ENCODE data around the gene COL5A1.
"Not testable (repeated sequence)": the region's sequence is repeated elsewhere in the genome, so short reads cannot be mapped to it uniquely, and the experiment has no call there.

The COL5A1 gene

GRCh38 chr9:134636149-134636507, 5.5 kb upstream of the COL5A1 start:
- DNase-seq (ENCODE audit: low read depth): no peak
- Histone ChIP-seq H3K4me3 (ENCODE audit: low read length) (no peak overlapping the region), H3K36me3 (ENCODE audit: control insufficient read depth, insufficient read depth, low read length, severe bottlenecking) (no peaks in the 10 kb centered on the region), H3K27me3 (replicated peaks; ENCODE audit: control insufficient read depth, insufficient read depth, low read length) (peaks cover 5% of the 10 kb centered on the region), H3K9me3 (ENCODE audit: control insufficient read depth, low read length) (no peaks in the 10 kb centered on the region), H3K9ac (ENCODE audit: low read length) (no peak overlapping the region), H3K4me1 (ENCODE audit: control insufficient read depth, insufficient read depth, low read length) (peaks cover 12% of the 10 kb centered on the region)

DNA sequence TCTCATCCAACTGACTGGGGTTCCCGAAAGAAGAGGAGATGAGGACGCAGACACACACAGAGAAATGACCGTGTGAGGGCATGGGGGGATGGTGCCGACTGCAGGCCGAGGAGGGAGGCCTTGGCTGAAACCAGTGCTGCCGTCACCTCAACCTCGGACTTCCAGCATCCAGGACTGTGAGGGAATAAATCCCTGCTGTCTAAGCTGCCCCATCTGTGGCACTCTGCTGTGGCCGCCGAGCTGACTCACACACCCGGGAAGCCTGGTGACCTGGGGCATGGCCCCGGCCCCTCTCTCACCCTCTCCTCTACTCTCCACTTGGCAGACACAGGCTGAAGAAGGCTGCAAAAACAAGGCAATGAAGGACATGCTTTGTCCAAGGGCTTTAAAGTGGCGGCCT, 4.4 kb upstream of the COL5A1 start:
- DNase-seq (ENCODE audit: low read depth): no peak
- Histone ChIP-seq H3K36me3 (ENCODE audit: control insufficient read depth, insufficient read depth, low read length, severe bottlenecking) (no peaks in the 10 kb centered on the region), H3K27me3 (replicated peaks; ENCODE audit: control insufficient read depth, insufficient read depth, low read length) (peaks cover 5% of the 10 kb centered on the region), H3K4me1 (ENCODE audit: control insufficient read depth, insufficient read depth, low read length) (peaks cover 13% of the 10 kb centered on the region), H3K9ac (ENCODE audit: low read length) (no peak overlapping the region), H3K9me3 (ENCODE audit: control insufficient read depth, low read length) (no peaks in the 10 kb centered on the region), H3K4me3 (ENCODE audit: low read length) (no peak overlapping the region)

DNA sequence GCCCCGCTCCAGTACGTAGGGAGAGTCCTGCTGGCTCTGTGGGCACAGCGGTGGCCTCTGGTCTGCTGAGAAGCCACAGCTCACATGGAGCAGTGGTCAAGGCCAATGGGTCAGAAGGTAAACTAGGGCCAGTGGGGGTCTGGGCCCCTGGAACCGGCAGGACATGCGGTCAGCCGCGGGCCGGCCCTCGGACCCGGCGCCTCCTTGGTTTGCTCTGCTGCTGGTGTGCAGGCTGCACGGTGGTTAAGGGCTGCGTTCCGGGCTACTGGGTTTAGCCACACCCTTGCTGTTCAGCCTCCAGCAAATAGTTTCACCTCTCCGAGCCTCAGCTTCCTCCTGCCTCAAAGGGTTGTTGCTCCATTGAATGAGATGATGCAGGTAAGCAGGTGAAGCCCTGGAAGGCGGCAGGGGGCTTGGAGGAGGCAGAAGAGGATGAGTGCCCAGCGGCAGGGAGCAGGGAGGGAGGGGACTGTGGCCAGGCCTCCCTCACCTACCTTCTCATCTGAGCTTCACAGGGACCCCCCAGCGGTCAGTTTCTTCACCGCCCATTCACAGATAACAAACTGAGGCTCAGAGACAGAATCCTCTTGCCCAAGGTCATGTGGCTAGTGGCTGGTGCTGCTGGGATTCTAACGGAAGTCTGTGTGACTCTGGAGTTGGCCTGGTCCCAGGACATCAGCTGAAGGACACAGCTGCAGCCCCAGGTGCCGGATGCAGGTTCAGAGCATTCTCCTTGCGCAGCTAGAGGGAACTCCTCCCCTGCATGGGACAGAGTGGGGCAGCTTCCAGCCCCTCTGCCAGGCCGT, 3.7 kb upstream of the COL5A1 start:
- Histone ChIP-seq H3K4me1 (ENCODE audit: control insufficient read depth, insufficient read depth, low read length) (peaks cover 13% of the 10 kb centered on the region), H3K27me3 (replicated peaks; ENCODE audit: control insufficient read depth, insufficient read depth, low read length) (peaks cover 5% of the 10 kb centered on the region), H3K9ac (ENCODE audit: low read length) (no peak overlapping the region), H3K9me3 (ENCODE audit: control insufficient read depth, low read length) (no peaks in the 10 kb centered on the region), H3K4me3 (ENCODE audit: low read length) (no peak overlapping the region), H3K36me3 (ENCODE audit: control insufficient read depth, insufficient read depth, low read length, severe bottlenecking) (no peaks in the 10 kb centered on the region)
- DNase-seq (ENCODE audit: low read depth): no peak

DNA sequence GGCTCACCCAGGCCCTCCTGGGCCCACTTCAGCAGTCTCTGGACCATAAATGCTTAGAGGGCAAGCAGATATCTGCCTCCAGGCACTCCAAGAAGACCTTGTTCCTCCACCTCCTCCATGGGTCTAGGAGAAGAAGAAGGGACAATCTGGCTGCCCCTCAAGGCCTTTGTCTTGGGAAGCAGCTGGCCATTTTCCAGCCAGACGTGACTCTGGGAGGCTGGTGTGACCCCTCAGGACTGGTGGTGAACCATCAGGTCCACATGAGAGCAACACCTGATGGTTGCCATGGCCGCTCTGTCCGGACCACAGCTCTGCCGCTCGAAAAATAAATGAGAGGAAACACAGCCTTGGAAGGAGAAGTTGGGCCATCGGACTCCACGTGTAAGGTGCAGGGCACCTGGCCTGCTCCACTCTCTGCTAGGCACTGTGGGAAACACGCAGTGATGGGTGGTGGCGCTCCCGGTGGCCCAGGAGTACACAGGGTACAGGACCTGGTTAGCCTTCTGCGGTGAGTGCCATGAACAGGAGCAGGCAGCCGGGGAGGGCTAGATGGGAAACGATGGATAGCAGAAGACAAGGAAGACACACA, 3.0 kb upstream of the COL5A1 start:
- no peak overlapping the region for H3K9ac ChIP-seq (ENCODE audit: low read length)
- no peak overlapping the region for H3K4me3 ChIP-seq (ENCODE audit: low read length)
- no peaks in the 10 kb centered on the region for H3K9me3 ChIP-seq (ENCODE audit: control insufficient read depth, low read length)
- no peak for DNase-seq (ENCODE audit: low read depth)
- H3K27me3 ChIP-seq (replicated peaks; ENCODE audit: control insufficient read depth, insufficient read depth, low read length): peaks cover 5% of the 10 kb centered on the region
- no peaks in the 10 kb centered on the region for H3K36me3 ChIP-seq (ENCODE audit: control insufficient read depth, insufficient read depth, low read length, severe bottlenecking)
- peaks cover 13% of the 10 kb centered on the region for H3K4me1 ChIP-seq (ENCODE audit: control insufficient read depth, insufficient read depth, low read length)

DNA sequence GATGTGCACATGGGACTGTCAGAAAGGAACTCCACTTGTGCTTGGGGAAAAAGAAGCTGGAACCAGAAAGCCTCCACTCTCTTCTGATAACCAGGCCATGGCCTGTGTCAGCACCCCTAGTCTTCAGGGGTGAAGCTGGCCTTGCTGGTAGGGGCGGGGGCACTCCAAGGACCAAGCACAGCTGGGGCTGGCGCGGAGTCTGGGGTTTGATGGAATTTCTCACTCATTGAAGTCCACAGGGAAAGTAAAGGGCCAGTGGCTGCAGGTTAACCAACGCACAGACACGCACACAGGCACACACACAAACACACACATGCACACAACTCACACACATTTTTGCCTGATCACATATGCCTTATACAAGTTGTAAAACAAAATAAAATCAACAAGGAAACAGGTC, 1.6 kb upstream of the COL5A1 start:
- no peaks in the 10 kb centered on the region for H3K9me3 ChIP-seq (ENCODE audit: control insufficient read depth, low read length)
- no peaks in the 10 kb centered on the region for H3K27me3 ChIP-seq (replicated peaks; ENCODE audit: control insufficient read depth, insufficient read depth, low read length)
- H3K4me3 ChIP-seq (ENCODE audit: low read length): no peak overlapping the region
- no peak for DNase-seq (ENCODE audit: low read depth)
- no peak overlapping the region for H3K9ac ChIP-seq (ENCODE audit: low read length)
- H3K4me1 ChIP-seq (ENCODE audit: control insufficient read depth, insufficient read depth, low read length): peaks cover 15% of the 10 kb centered on the region
- H3K36me3 ChIP-seq (ENCODE audit: control insufficient read depth, insufficient read depth, low read length, severe bottlenecking): no peaks in the 10 kb centered on the region

- Histone ChIP-seq H3K9ac (ENCODE audit: low read length) (peak overlapping the region; percentile 78), H3K27me3 (replicated peaks; ENCODE audit: control insufficient read depth, insufficient read depth, low read length) (no peaks in the 10 kb centered on the region), H3K36me3 (ENCODE audit: control insufficient read depth, insufficient read depth, low read length, severe bottlenecking) (no peaks in the 10 kb centered on the region), H3K9me3 (ENCODE audit: control insufficient read depth, low read length) (no peaks in the 10 kb centered on the region), H3K4me3 (ENCODE audit: low read length) (peak overlapping the region; percentile 98), H3K4me1 (ENCODE audit: control insufficient read depth, insufficient read depth, low read length) (peaks cover 22% of the 10 kb centered on the region)
- DNase-seq (ENCODE audit: low read depth): no peak
These were observed 964 bp upstream of the COL5A1 start for GRCh38 chr9:134640506-134641172.

- Histone ChIP-seq H3K27me3 (replicated peaks; ENCODE audit: control insufficient read depth, insufficient read depth, low read length) (no peaks in the 10 kb centered on the region), H3K9ac (ENCODE audit: low read length) (peak overlapping the region; percentile 97), H3K4me3 (ENCODE audit: low read length) (peak overlapping the region; percentile 98), H3K9me3 (ENCODE audit: control insufficient read depth, low read length) (no peaks in the 10 kb centered on the region), H3K4me1 (ENCODE audit: control insufficient read depth, insufficient read depth, low read length) (peaks cover 35% of the 10 kb centered on the region), H3K36me3 (ENCODE audit: control insufficient read depth, insufficient read depth, low read length, severe bottlenecking) (peaks cover 4% of the 10 kb centered on the region)
- no peak for DNase-seq (ENCODE audit: low read depth)
These were observed 384 bp downstream of the COL5A1 start for GRCh38 chr9:134641990-134642384.

- peak; percentile 78 for DNase-seq (ENCODE audit: low read depth)
These were observed 980 bp downstream of the COL5A1 start for GRCh38 chr9:134642385-134643181.

DNA sequence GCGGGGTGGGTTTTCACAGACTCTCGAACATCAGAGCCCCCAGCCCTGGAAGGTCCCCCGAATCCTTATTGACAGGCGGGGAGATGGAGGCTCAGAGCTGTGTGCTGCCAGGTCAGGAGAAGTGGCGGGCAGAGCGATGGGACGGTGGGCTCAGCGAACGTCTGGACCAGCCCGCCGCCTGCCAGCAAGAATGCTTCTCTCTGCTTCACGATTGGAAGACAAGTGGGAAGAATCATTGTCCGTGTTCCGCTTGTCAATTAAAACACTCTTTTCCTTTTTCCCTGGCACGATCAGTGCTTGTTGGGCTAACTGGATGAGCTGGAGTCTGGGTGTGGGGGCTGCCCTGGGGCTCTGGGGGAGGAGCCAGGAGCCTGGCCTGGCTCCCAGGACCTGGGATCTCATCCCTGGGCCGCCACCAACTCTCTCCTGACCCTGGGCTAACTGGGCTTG, 1.6 kb downstream of the COL5A1 start:
- no peaks in the 10 kb centered on the region for H3K9me3 ChIP-seq (ENCODE audit: control insufficient read depth, low read length)
- peaks cover 46% of the 10 kb centered on the region for H3K4me1 ChIP-seq (ENCODE audit: control insufficient read depth, insufficient read depth, low read length)
- DNase-seq (ENCODE audit: low read depth): peak; percentile 60
- H3K36me3 ChIP-seq (ENCODE audit: control insufficient read depth, insufficient read depth, low read length, severe bottlenecking): peaks cover 6% of the 10 kb centered on the region
- H3K9ac ChIP-seq (ENCODE audit: low read length): peak overlapping the region; percentile 97
- peak overlapping the region; percentile 98 for H3K4me3 ChIP-seq (ENCODE audit: low read length)
- H3K27me3 ChIP-seq (replicated peaks; ENCODE audit: control insufficient read depth, insufficient read depth, low read length): no peaks in the 10 kb centered on the region

More at GRCh38 chr9:134642385-134643181, 980 bp downstream of the COL5A1 start:
- no peaks in the 10 kb centered on the region for H3K9me3 ChIP-seq (ENCODE audit: control insufficient read depth, low read length)
- H3K9ac ChIP-seq (ENCODE audit: low read length): peak overlapping the region; percentile 97
- H3K4me3 ChIP-seq (ENCODE audit: low read length): peak overlapping the region; percentile 98
- peaks cover 5% of the 10 kb centered on the region for H3K36me3 ChIP-seq (ENCODE audit: control insufficient read depth, insufficient read depth, low read length, severe bottlenecking)
- H3K4me1 ChIP-seq (ENCODE audit: control insufficient read depth, insufficient read depth, low read length): peaks cover 41% of the 10 kb centered on the region
- no peaks in the 10 kb centered on the region for H3K27me3 ChIP-seq (replicated peaks; ENCODE audit: control insufficient read depth, insufficient read depth, low read length)

DNA sequence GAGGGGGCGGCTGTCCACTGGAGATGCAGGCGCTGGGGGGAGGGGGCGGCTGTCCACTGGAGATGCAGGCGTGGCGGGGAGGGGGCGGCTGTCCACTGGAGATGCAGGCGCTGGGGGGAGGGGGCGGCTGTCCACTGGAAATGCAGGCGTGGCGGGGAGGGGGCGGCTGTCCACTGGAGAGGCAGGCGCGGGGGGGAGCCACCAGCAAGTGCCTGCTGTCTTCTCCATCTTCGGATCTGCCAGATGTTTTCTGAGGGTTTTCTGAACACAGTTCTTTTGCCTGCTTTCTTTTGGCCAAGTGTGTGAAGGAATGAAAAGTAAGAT, 2.8 kb downstream of the COL5A1 start:
- DNase-seq (ENCODE audit: low read depth); H3K27me3 ChIP-seq (replicated peaks; ENCODE audit: control insufficient read depth, insufficient read depth, low read length); H3K9me3 ChIP-seq (ENCODE audit: control insufficient read depth, low read length); H3K9ac ChIP-seq (ENCODE audit: low read length): not testable (repeated sequence)
- H3K4me1 ChIP-seq (ENCODE audit: control insufficient read depth, insufficient read depth, low read length): peaks cover 56% of the 10 kb centered on the region
- H3K36me3 ChIP-seq (ENCODE audit: control insufficient read depth, insufficient read depth, low read length, severe bottlenecking): peaks cover 11% of the 10 kb centered on the region
- peak overlapping the region; percentile 83 for H3K4me3 ChIP-seq (ENCODE audit: low read length)

All from adipocyte (in vitro differentiated cells).